ENCODE data around the gene CMPK2.

Gene CMPK2

GRCh38 chr2:6828299-6828584, 37.5 kb downstream of the CMPK2 start:
- ChIA-PET POLR2A (no interaction called here), CTCF (no interaction called here)
- peak; percentile 32 for TF ChIP-seq CTCF (IDR thresholded peaks at IDR 0.05; ENCODE audit: insufficient read depth, low read length, missing control alignments)
- DNase-seq (ENCODE audit: low read depth, low spot score), result no peak
- H3K4me3 ChIP-seq (ENCODE audit: low read depth, low read length), result no peak overlapping the region

DNA sequence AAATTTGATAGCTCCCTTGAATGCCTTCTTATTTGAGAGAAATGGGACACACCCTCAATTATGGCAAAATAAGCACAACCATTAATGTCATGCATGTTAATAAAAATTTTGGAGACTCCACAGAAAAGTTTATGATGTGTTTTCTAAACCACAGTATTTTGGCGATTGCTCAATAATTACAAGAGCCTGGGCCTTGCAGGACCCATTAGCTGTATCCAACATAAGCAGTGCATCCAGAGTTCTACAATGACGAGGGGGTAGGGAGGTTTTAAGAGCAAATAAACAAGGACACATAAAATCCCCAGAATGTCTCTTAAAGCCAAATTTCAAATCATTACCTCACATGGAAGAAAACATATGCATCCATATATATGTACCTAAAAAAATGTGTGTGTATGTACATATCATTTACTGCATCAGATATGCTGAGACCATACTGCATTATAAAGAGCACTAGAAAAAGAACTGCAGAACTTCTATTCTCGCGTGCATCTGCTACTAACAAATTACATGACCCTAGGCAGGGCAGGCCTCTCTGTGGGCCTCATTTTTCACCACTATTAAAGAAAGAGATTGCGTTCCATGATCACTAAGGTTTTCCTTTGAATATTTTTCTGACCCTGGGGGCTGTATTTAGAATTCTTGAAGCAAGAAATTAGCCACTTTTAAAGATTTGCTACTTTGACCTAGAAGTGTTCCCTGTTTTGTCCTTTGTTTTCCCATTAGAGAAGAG, 38.0 kb downstream of the CMPK2 start:
- CTCF ChIA-PET, result interaction anchor here (1.0 to 1.1 kb wide), 3 partner anchors 15 to 475 kb away, joined by 4 read pairs; no protein-coding TSS in a partner anchor
- no peak for DNase-seq (ENCODE audit: low read depth, low spot score)
- POLR2A ChIA-PET, result no interaction called here
- no peak overlapping the region for H3K4me3 ChIP-seq (ENCODE audit: low read depth, low read length)
- no peak for TF ChIP-seq CTCF (IDR thresholded peaks at IDR 0.05; ENCODE audit: insufficient read depth, low read length, missing control alignments)

DNA sequence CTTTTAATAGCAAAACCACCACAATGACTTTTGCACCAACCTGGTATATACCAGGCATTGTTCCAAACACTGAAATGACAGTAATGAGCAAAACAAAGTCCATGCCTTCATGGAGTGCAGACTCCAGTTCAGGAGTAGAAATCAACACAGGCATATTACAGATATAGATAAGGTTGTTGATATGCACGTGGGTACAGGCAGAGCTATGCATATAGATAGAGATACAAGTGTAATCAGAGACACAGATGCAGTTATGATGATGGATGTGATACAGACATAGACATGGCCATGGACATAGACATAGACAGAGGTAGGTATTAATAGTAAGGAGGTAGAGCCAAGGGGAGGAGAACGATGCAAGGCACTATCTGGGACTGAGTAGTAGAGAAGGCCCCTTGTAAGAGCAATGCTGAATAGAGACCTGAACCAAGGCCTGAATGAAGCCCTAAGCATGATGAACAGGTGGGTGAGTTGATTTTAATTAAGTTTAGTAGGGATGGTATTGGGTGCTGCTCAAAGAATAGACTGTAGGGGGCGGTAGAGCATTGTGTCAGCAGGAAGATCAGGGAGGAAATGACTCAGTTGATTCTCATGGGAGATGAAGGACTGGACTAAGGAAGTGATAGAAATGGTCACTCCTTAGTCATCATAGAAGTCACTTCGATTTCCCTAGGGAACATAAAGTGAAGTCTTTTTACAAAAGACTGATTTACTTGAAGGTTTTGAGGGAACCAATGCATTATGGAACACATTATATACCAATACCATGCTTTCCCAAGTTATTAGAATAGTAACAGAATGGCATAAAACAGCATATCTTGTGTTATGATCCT, 39.4 kb downstream of the CMPK2 start:
- no peak for DNase-seq (ENCODE audit: low read depth, low spot score)
- ChIA-PET CTCF (no interaction called here), POLR2A (no interaction called here)
- peak; percentile 17 for TF ChIP-seq CTCF (IDR thresholded peaks at IDR 0.05; ENCODE audit: insufficient read depth, low read length, missing control alignments)
- H3K4me3 ChIP-seq (ENCODE audit: low read depth, low read length), result no peak overlapping the region

GRCh38 chr2:6824962-6825361, 40.7 kb downstream of the CMPK2 start:
- H3K4me3 ChIP-seq (ENCODE audit: low read depth, low read length), result no peak overlapping the region
- ChIA-PET CTCF (interaction anchor here (1.2 kb wide), 1 partner anchor 52 kb away, joined by 4 read pairs; no protein-coding TSS in a partner anchor), POLR2A (no interaction called here)
- DNase-seq (ENCODE audit: low read depth, low spot score), result peak; percentile 53
- TF ChIP-seq CTCF (IDR thresholded peaks at IDR 0.05; ENCODE audit: insufficient read depth, low read length, missing control alignments), result no peak

GRCh38 chr2:6823111-6823510, 42.6 kb downstream of the CMPK2 start:
- no peak for TF ChIP-seq CTCF (IDR thresholded peaks at IDR 0.05; ENCODE audit: insufficient read depth, low read length, missing control alignments)
- ChIA-PET POLR2A (no interaction called here), CTCF (no interaction called here)
- DNase-seq (ENCODE audit: low read depth, low spot score), result peak; percentile 70
- H3K4me3 ChIP-seq (ENCODE audit: low read depth, low read length), result no peak overlapping the region

DNA sequence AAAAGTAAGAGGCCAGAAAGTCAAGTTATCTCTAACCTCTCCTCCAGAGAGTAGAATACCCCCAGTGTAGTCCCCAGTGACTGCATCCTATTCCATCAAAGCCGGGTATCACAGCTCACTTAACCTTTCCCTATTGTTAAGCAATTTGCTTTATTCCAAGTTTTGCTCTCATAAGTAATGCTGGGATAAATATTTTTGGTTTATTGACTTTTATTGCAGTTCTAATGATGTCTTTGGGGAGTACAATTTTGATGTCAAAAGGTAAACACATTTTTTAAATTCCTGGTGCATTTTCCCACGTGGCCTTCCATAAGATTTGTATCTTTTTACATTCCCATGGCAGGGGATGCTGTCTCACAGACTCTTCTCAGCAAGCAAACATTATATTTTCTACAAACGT, 43.3 kb downstream of the CMPK2 start:
- no peak for DNase-seq (ENCODE audit: low read depth, low spot score)
- ChIA-PET CTCF (interaction anchor here (1.0 kb wide), 1 partner anchor 31 kb away, joined by 3 read pairs; no protein-coding TSS in a partner anchor), POLR2A (no interaction called here)
- no peak overlapping the region for H3K4me3 ChIP-seq (ENCODE audit: low read depth, low read length)
- TF ChIP-seq CTCF (IDR thresholded peaks at IDR 0.05; ENCODE audit: insufficient read depth, low read length, missing control alignments), result no peak

Data from AG04449 (cell line).